ENCODE measurements around the gene PKD1L1.

DNA sequence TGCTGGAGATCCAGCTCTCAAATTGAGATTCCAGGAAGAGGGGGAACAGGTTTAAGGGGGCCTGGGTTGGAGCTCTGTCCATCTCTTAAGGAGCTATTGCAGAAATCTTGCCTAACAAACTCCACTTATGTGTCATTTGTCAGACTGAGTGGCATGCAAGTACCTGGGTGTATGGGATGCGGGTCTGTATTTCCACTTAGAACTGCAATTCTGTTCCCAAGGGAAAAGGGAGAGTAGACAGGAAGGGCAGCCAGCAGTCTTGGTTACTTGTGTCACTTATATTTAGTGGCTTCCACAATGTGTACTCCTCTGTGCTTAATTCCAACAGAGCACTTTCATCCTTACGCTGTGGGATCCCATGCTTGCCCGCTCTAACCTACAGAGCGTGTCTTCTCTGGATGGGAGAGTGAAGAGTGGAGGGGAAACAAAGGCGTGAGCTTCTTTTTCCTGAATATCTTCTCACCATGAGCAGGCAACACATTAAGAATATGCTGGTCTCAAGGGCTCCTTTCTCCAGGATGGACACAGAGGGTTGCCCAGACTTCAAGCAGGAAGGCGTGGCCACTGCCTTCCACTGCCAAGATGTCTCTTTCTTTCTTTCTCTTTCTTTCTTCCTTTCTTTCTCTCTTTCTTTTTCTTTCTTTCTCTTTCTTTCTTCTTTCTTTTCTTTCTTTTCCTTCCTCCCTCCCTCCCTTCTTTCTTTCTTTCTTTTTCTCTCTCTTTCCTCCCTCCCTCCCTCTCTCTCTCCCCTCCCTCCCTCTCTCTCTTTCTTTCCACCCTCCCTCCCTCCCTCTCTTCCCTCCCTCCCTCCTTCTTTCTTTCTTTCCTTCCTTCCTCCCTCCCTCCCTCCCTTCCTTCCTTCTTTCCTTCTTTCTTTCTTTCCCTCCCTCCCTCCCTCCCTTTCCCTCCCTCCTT, 212.6 kb downstream of the PKD1L1 start:
- TF ChIP-seq, protein P1, sequence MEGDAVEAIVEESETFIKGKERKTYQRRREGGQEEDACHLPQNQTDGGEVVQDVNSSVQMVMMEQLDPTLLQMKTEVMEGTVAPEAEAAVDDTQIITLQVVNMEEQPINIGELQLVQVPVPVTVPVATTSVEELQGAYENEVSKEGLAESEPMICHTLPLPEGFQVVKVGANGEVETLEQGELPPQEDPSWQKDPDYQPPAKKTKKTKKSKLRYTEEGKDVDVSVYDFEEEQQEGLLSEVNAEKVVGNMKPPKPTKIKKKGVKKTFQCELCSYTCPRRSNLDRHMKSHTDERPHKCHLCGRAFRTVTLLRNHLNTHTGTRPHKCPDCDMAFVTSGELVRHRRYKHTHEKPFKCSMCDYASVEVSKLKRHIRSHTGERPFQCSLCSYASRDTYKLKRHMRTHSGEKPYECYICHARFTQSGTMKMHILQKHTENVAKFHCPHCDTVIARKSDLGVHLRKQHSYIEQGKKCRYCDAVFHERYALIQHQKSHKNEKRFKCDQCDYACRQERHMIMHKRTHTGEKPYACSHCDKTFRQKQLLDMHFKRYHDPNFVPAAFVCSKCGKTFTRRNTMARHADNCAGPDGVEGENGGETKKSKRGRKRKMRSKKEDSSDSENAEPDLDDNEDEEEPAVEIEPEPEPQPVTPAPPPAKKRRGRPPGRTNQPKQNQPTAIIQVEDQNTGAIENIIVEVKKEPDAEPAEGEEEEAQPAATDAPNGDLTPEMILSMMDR (IDR thresholded peaks at IDR 0.05): no peak
- TF ChIP-seq POLR2A (IDR thresholded peaks at IDR 0.05): no peak
